GM15510 (cell line): Measurements from ENCODE around the gene DNAJC13.

ENCODE experiments used
- POLR2A ChIP-seq: IDR thresholded peaks from 3 replicates; pipeline ENCODE4 v1.6.1; 2011; ENCODE audit warnings: borderline replicate concordance; ENCODE audit not compliant: insufficient read length; ENCODE audit errors: extremely low read depth

The DNAJC13 gene

DNA sequence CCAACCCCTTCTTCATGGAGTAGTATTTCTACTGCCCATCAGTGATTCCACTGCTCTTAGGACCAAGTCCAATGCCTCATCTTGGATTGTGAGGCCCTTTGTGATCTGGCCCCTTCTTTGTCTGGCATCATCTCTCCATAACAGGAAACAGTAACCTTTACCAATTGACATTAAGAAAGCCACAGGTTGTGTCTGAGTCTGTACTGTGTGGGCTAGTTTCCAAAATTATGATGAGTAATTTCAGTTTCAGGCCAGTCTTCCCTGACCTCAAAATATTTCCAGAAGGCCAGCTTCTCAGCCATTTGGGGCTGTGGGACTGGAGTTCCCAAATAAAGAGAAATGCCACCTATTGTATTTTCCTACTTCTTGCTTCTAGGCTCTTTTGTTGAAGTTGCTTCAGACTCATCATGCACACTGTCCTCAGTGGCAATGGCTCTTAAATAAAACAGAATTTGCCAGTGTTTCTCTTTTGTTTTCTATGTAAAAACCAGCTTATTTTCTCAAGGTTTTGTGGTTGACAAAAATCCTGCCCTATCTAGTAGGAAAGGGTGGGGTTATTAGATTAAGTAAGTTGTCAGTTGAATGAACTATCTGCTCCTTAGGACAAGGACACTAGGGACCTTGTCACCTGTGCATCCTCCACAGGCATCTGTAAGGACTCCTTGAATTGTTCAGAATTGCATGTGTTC is 132.7 kb downstream of the DNAJC13 start:
- no peak for TF ChIP-seq POLR2A

DNA sequence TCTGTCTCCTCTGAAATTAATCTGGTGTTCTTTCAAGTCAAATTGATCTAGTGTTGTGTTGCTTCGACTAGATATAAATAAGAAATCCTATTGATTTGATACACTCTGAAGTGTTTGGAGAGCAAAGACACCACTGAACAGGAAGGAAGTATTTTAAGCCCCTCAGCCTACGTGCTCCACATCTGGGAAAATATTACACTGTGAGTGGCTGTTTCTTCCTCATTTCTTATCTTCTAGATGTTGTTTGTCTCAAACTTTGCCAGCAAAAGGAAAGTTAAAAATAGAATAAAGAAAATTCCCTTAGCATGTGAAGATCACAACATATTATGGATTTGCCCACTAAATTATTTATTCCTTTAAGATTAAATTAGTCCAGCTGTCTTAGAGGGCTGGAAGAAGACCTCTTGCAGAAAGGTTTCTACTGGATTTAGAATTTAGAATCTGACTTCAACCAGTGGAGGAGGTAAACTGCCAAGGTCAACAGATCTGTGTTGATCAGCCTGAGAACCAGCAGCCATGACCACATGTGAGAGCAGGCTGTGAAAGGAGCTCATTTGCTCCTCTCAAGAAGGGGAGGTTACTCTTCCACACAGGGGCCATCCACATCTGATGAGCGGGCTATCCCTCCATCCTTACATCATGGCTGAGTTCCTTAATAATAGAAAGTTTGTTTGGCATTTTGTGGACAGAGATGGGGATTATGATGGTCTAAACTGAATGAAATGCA is 133.4 kb downstream of the DNAJC13 start:
- TF ChIP-seq POLR2A, result no peak

DNA sequence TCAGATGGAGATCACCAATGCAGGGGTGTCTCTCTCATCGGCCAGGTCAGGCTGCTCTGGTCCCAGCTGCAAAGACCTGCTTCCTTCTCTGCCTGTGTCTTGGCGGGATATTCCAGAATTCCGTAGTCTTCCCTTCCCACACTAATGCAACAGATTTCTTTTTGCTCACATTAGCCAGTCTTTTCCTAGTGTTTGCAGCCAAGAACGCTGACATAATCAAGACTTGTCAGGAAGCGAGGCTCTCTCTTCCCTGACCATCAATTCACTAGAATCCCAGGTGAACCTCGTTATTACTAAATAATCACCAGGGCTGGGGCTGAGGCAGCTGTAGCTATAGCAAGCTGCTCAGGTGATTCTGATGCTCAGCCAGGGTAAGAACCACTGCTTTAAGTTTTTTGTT is 136.5 kb downstream of the DNAJC13 start:
- TF ChIP-seq POLR2A, result no peak

DNA sequence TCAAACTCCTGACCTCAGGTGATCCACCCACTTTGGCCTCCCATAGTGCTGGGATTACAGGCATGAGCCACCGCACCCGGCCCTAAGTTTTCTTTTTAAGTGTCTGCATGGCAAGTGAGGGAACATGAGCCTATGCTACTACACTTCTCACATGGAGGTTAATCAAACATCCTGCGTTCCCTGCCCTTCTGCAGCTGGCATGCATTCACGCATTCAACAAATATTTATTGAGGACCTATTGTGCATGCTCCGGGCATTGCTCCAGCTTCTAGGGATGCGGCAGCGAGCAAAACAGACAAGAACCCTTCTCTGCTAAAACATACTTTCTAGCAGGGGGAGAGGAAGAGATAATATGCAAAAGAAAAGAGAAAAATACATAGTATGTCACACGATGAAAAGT is 137.1 kb downstream of the DNAJC13 start:
- no peak for TF ChIP-seq POLR2A

DNA sequence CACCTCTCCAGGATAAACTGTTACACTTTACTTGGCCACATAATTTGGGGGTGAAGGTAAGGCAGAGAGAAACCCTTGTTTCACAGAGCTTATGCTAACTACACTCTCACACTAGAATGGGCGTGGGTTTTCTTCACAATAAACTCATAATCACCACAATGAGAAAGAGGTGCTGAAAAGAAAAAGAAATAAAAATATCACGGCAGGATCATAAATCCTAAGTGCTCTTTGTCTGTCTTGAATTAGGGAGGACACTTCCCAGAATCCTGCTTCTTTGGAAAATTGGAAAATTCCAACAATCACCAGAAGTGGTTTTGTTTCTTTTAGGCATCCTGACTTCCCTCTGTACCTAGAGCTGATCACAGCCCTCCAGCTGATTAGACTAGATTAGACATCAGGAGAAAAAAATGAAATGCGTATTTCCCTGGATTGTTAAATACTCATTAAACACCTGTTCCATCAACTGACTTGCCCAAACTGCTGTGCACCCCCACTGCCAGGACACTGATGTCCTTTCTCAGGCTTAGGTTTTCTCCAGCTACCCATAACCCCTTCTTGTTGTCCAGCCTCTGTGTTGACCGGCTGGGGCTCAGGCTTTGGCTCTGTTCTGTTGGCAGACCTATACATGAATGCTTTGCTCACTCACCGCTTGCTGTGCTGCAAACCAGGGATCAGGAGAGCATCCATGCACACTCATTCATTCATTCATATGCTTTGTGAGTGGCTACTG is 138.2 kb downstream of the DNAJC13 start:
- no peak for TF ChIP-seq POLR2A

DNA sequence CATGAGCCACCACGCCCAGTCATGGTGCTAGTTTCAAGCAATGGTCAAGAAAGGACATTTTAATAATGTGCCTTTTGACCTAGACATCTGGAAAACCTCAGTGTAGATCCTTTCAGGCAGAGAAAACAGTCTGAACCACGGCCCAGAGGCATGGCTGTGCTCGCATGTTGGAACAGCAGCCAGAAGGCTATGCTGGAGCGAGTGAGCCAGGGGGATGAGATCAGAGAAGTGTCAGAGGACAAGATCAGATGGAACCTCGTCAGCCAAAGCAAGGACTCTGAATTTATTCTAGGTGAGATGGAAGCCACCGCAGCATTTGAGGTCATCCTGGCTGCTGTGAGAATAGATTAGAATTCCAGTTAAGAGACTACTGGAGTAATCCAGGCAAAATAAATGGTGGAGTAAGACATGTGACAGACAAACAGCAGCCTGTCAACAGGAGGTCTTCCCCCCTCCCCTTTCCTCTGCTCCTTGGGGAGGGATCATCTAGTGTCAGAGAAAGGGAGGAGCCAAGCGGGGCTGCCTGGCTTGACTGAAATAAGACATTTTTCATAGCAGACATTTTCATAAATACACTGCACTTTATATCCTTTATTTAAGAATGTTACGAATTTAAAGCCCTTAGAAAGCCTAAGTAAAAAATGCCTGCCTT is 139.3 kb downstream of the DNAJC13 start:
- TF ChIP-seq POLR2A, result no peak

DNA sequence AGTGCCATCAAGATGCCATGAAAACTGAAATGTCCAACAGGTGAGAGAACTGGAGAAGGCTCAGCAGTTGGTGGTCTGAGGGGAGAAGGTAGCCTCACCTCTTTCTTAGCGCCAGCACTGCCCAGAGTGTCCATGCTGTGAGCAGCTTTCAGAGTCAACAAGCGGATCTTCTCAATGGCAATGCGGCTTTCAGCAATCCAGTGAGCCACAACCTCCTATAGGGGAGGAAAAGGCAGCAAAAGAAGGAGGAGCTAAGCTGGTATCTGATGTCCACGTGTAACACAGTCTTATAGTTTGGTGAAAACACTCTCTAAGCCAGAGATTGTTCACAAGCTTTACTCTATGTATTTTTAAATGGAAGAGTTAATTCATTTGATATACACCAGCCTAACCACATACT is 143.7 kb downstream of the DNAJC13 start:
- no peak for TF ChIP-seq POLR2A

DNA sequence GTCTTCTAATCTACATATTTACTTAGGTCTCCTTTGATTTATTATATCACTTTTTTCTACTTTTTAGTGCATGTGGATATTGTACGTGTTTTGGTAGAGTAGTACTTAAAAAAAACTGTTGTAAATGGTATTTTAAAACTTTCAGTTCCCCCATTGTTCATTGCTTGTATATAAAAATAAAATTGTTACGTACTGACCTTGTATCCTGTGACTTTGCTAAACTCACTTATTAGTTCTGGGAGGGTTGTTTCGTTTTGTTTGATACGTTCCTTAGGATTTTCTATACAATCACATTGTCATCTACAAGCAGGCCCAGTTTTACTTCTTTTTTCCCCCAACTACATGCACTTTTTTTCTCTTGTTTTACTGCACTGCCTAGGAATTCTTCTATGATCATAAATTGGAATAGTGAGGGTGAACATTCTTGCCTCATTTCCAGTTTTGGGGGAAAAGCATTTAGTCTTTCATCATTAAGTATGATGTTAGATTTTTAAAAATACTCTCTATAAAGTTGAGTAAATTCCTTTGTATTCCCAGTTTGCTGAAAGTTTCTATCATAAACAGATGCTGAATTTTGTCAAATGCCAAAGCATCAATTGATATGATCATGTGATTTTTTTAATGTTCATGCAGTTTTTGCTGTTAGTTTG is 146.2 kb downstream of the DNAJC13 start:
- no peak for TF ChIP-seq POLR2A

DNA sequence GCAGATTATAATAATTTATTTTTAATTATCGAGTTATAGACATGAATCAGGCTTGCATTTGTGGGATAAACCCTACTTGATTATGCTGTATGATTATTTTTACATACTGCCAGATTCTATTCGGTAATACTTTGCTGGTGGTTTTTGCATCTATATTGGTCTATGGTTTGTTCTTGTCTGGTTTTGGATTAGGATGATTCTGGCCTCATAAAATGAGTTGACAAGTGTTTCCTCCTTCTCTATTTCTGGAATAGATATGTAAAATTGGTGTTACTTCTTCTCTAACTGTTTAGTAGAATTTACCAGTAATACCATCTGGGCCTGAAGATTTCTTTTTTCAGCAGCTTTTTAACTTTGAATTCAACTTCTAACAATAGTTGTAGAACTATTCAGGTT is 146.8 kb downstream of the DNAJC13 start:
- no peak for TF ChIP-seq POLR2A

DNA sequence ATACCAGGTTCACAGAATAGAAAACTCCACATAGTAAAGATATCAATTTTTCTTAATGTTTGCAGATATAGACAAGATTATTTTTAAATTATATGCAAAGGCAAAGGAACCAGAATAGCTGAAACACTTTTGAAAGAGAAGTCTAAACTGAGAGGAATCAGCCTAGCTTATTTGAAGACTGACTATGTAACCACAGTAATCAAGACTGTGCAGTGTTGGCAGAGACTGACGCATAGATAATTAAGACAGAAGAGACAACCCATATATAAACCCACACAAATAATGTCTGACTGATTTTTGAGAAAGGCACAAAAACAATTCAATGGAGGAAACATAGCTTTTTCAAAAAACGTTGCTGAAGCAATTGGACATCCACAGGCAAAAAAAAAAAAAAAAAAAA is 151.1 kb downstream of the DNAJC13 start:
- TF ChIP-seq POLR2A, result no peak

DNA sequence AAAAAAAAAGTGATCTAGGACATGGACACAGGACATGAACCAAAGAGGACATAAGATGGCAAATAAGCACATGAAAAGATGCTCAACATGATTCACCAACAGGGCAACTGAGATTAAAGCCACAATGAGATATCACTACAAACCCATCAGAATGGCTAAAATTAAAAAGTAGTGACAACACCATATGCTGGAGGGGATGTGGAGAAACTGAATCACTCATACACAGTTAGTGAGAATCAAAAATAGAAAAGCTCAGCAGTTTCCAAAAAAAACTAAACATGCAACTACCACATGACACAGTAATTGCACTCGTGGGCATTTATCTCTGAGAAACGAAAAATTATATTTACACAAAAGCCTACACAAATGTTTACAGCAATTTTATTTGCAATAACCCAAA is 151.9 kb downstream of the DNAJC13 start:
- TF ChIP-seq POLR2A, result no peak

DNA sequence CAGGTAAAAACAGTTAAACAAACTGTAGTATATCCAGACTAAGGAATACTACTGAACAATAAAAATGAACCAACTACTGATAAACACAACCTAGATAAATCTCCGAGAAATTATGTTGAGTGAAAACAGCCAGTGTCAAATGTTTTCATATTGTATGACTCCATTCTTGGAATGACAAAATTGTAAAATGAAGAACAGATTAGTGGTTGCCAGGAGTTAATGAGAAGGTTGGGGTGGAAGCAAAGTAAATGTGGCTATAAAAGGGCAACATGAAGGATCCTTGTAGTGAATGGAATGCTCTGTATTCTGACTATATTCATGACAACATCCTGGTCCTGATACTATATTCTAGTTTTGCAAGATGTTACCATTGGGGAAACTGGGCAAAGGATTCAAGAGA is 152.3 kb downstream of the DNAJC13 start:
- TF ChIP-seq POLR2A, result no peak

DNA sequence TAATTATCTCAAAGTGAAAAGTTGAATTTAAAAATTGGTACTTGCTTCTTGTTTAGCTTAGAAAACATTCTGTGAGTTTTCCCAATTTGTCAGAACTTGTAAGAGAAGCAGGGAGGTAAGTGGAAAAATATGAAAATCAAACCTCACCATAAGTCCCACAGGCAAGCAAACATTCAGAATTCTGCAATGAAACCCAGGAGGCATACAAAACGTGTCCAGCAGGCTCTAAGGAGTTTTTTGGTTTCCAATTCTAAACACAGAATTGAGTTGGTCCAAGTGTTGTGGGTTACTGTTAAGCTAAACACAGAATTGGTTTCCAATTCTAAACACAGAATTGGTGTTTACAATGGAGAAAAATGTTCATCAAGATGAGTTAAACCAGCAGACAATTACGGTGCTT is 152.7 kb downstream of the DNAJC13 start:
- no peak for TF ChIP-seq POLR2A

DNA sequence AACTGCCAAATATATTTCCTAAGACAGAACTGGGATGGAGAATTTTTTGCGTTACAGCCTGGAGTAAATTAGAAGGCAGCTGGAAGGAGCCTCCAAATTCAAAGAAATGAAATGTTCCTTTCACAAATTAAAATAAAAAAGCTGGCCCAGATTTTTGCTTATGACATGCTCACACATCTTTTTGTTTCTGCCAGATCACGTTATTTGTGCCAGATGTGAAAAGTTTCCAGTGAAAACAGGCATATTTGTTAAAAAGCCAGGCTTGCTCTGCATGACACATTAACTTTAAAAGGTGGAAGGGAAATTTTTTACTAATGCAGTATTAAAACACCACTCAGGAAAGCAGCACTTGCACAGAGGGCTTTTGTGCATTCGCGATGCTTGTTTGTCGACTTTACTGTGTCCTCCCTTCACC is 156.5 kb downstream of the DNAJC13 start:
- no peak for TF ChIP-seq POLR2A

DNA sequence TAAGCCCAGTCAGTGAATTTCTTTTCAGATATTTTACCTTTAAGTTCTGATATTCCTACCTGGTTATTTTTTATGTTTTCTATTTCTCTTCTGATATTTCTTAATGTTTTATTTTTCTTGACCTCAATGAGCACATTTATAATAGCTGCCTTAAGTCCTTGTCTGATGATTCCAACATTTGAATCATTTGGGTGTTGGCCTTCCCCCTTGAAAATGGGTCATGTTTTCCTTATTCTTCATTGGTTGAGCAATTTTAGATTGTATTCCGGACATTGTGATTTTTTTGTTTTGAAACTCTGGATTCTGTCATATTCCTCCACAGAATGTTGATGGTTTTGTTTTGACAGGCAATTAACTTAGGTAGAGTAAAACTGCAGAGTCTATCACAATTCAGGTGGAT is 170.1 kb downstream of the DNAJC13 start:
- no peak for TF ChIP-seq POLR2A
